Kidney epithelial cell (primary cell): Measurements from ENCODE around the gene ZC2HC1C. TPM values are rescaled to one million over a fixed set of nuclear protein-coding genes. Genes with fewer than 3 reads are reported as not detected.

ENCODE experiments used
- DNase-seq: peaks from one replicate; pipeline ENCODE4 v3.0.0-alpha.2; 2010; ENCODE audit warnings: low read depth
- H3K27me3 ChIP-seq: 2 replicates; pipeline ENCODE4 v1.6.0; 2011; ENCODE audit warnings: low read length; ENCODE audit not compliant: control insufficient read depth, insufficient read depth
- H3K36me3 ChIP-seq: 2 replicates; pipeline ENCODE4 v1.5.1; 2011; ENCODE audit warnings: low read length; ENCODE audit not compliant: control insufficient read depth, insufficient read depth
- H3K4me3 ChIP-seq: 2 replicates; pipeline ENCODE4 v1.5.1; 2011; ENCODE audit warnings: low read depth, mild to moderate bottlenecking, control low read depth, low read length
- CTCF ChIP-seq: IDR thresholded peaks from 2 replicates; pipeline ENCODE4 v1.5.1; 2011; ENCODE audit warnings: mild to moderate bottlenecking, moderate library complexity, low read length, control low read depth, inconsistent platforms; ENCODE audit not compliant: insufficient read depth, poor library complexity, severe bottlenecking
- total RNA-seq: library from RNA; depleted of rRNA; stranded (reverse); fragments of >200 nt; gene quantifications from 2 replicates; pipeline ENCODE4 v1.2.3, GENCODE V29; 2015

Gene ZC2HC1C
- total RNA-seq, 1 donor from 2014 or later = 9.2 TPM

GRCh38 chr14:75030147-75030546 is 39.3 kb upstream of the ZC2HC1C start:
- no peak for DNase-seq
- TF ChIP-seq CTCF = no peak

GRCh38 chr14:75032939-75033338 is 36.5 kb upstream of the ZC2HC1C start:
- Histone ChIP-seq H3K27me3 (no peaks in the 10 kb centered on the region), H3K36me3 (no peaks in the 10 kb centered on the region), H3K4me3 (no peak overlapping the region)
- no peak for DNase-seq
- no peak for TF ChIP-seq CTCF

More at GRCh38 chr14:75030147-75030546, 39.3 kb upstream of the ZC2HC1C start:
- Histone ChIP-seq H3K36me3 (no peaks in the 10 kb centered on the region), H3K4me3 (no peak overlapping the region), H3K27me3 (no peaks in the 10 kb centered on the region)

- DNase-seq = no peak
- no peaks in the 10 kb centered on the region for H3K27me3 ChIP-seq
- no peak for TF ChIP-seq CTCF
- H3K4me3 ChIP-seq = no peak overlapping the region
- no peaks in the 10 kb centered on the region for H3K36me3 ChIP-seq
Measured at GRCh38 chr14:75040507-75040906, 28.9 kb upstream of the ZC2HC1C start.

DNA sequence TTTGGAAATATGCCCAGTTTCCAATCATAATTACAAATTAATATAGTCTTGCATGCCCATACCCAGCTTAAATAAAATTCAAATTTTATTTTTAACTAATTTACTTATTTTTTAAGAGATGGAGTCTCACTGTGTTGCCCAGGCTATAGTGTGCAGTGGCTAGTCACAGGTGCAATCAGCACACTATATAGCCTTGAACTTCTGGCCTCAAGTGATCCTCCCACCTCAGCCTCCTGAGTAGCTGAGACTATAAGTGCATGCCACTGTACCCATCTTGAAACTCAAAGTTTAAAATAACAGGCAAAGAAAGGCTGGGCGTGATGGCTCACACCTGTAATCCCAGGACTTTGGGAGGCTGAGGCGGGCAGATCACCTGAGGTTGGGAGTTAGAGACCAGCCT is 28.5 kb upstream of the ZC2HC1C start:
- no peak overlapping the region for H3K4me3 ChIP-seq
- no peak for DNase-seq
- H3K27me3 ChIP-seq = no peaks in the 10 kb centered on the region
- H3K36me3 ChIP-seq = no peaks in the 10 kb centered on the region
- no peak for TF ChIP-seq CTCF

DNA sequence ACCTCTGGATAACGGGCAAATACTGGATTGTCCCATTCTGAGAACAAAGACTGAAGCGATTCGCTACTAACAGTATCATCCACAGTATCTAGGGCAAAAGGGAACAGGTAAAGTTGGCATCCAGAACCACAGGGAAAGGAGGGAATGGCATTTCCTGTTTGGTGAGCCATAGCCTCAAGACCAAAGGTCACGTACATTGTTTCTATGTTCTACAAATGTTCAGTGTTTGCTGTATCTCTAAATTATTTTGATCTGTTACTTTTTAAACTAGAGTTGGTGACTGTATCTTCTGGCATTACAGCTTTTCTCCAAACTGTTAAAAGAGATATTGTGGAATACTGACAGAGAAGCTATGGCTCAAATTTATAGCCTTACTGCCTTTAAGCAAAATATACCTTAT is 27.8 kb upstream of the ZC2HC1C start:
- no peaks in the 10 kb centered on the region for H3K36me3 ChIP-seq
- H3K4me3 ChIP-seq = no peak overlapping the region
- TF ChIP-seq CTCF = no peak
- no peak for DNase-seq
- H3K27me3 ChIP-seq = no peaks in the 10 kb centered on the region

GRCh38 chr14:75042035-75042434 is 27.4 kb upstream of the ZC2HC1C start:
- no peak for TF ChIP-seq CTCF
- Histone ChIP-seq H3K36me3 (no peaks in the 10 kb centered on the region), H3K4me3 (no peak overlapping the region), H3K27me3 (no peaks in the 10 kb centered on the region)
- no peak for DNase-seq
